OCI-LY7 (cell line): ENCODE measurements around the gene TPM2. TPM values are rescaled to one million over a fixed set of nuclear protein-coding genes. Genes with fewer than 3 reads are reported as not detected.

Experiments
- BruUV-seq: library from RNA; stranded (reverse); fragments of 400-500 nt; replicated peaks from 2 replicates; lab custom pipeline; 2021; lab: Mats Ljungman, UMichigan
- CTCF ChIA-PET: fragments of 300-600 bp; sonication (Branson Sonifier 250); formaldehyde crosslinking; loops from one replicate; lab custom pipeline; 2022; ENCODE audit warnings: antibody characterized with exemption; ENCODE audit not compliant: unreplicated experiment; lab: Charles Lee
- POLR2A ChIA-PET: fragments of 300-600 bp; sonication (Branson Sonifier 250); formaldehyde crosslinking; loops from one replicate; lab custom pipeline; 2022; ENCODE audit warnings: antibody characterized with exemption; lab: Charles Lee
- DNase-seq: peaks from one replicate; pipeline ENCODE4 v3.0.0-alpha.2; 2015; ENCODE audit warnings: low spot score
- H2AFZ ChIP-seq: fragments of 200-600 bp; sonication (generic), shearing (Covaris generic); 2 replicates; pipeline ENCODE4 v1.6.1; 2014; ENCODE audit warnings: mild to moderate bottlenecking, antibody characterized with exemption, low read length, moderate library complexity
- H3K27ac ChIP-seq: fragments of 200-600 bp; sonication (generic); 2 replicates; pipeline ENCODE4 v1.5.1; 2014; ENCODE audit warnings: mixed run types, low read depth, mild to moderate bottlenecking, moderate library complexity, low read length, inconsistent platforms; ENCODE audit not compliant: poor library complexity, severe bottlenecking
- H3K36me3 ChIP-seq: fragments of 200-600 bp; sonication (generic); 2 replicates; pipeline ENCODE4 v1.6.1; 2014; ENCODE audit warnings: mild to moderate bottlenecking, antibody characterized with exemption, low read length, moderate library complexity, mixed read lengths; ENCODE audit not compliant: insufficient read depth
- H3K4me1 ChIP-seq: fragments of 200-600 bp; sonication (generic); 2 replicates; pipeline ENCODE4 v1.5.1; 2014; ENCODE audit warnings: mild to moderate bottlenecking, low read length; ENCODE audit not compliant: insufficient read depth, poor library complexity, severe bottlenecking
- H3K4me2 ChIP-seq: fragments of 200-600 bp; sonication (generic); 2 replicates; pipeline ENCODE4 v1.6.1; 2014; ENCODE audit warnings: mild to moderate bottlenecking, low read length
- H3K4me3 ChIP-seq: fragments of 200-600 bp; sonication (generic); 2 replicates; pipeline ENCODE4 v1.5.1; 2014; ENCODE audit warnings: mild to moderate bottlenecking, low read depth, low read length; ENCODE audit not compliant: poor library complexity, severe bottlenecking
- H3K79me2 ChIP-seq: fragments of 200-600 bp; sonication (generic); 2 replicates; pipeline ENCODE4 v1.6.1; 2016; ENCODE audit warnings: low read depth, mild to moderate bottlenecking, low read length, moderate library complexity, mixed read lengths; ENCODE audit not compliant: insufficient read depth
- H3K9me2 ChIP-seq: fragments of 200-600 bp; sonication (generic); 2 replicates; pipeline ENCODE4 v1.6.1; 2016; ENCODE audit warnings: mild to moderate bottlenecking, low read length, mixed read lengths; ENCODE audit not compliant: insufficient read depth
- H3K9me3 ChIP-seq: fragments of 200-600 bp; sonication (generic); 2 replicates; pipeline ENCODE4 v1.6.1; 2014; ENCODE audit warnings: mild to moderate bottlenecking, mixed run types, low read length, mixed read lengths
- H4K20me1 ChIP-seq: fragments of 200-600 bp; sonication (generic); 2 replicates; pipeline ENCODE4 v1.6.1; 2014; ENCODE audit warnings: mild to moderate bottlenecking, antibody characterized with exemption, low read length, moderate library complexity, mixed read lengths; ENCODE audit not compliant: insufficient read depth
- EZH2phosphoT487 ChIP-seq: fragments of 200-600 bp; sonication (generic); IDR thresholded peaks from 2 replicates; pipeline ENCODE4 v1.6.1; 2018; ENCODE audit warnings: low read depth, borderline replicate concordance, mild to moderate bottlenecking, mixed run types, antibody characterized with exemption, low read length, moderate library complexity, mixed read lengths
- intact Hi-C: fragments of 100-400 bp; cut with micrococcal nuclease; formaldehyde crosslinking; loops from one replicate; pipeline ENCODE4 v1.10.0; 2022; ENCODE audit not compliant: unreplicated experiment
- total RNA-seq, 2 experiments: library from RNA; depleted of rRNA in 1 of 2; stranded (reverse); fragments of >200 nt in 1 of 2; shearing (Covaris generic) in 1 of 2; gene quantifications; 2 replicates each; pipeline ENCODE4 v1.2.3, GENCODE V29; 2014 to 2022
- TF ChIP-seq, protein P1 (sequence below): fragments of 200-600 bp; sonication (generic); conservative IDR thresholded peaks from 2 replicates; pipeline ENCODE4 v1.5.1; 2014; ENCODE audit warnings: mild to moderate bottlenecking, antibody characterized with exemption, low read length, moderate library complexity, mixed read lengths

TPM2 gene
- total RNA-seq, 2 experiments from 2014 or later, result 2.5 TPM; not detected in 1

DNA sequence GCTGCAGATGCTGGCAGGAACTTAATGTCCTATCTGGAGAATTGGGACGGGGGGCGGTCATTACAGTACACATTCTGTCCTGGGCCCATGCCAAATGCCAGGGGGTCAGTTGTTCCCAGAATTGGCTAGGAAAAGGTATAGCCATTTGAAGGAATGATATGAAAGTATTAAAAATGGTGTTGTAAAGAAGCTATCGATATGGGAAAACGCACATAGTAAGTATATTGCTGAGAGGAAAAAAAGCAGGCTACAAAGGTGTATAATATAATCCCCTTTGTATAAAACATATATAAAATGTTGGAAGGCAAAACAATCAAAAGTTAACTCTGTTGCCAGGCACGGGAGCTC is 24.3 kb downstream of the TPM2 start:
- CTCF ChIA-PET, result interaction anchor here (1.3 to 2.0 kb wide), 3 partner anchors 48 to 66 kb away, joined by 3 to 13 read pairs (median 4); no protein-coding TSS in a partner anchor
- DNase-seq, result no peak
- H3K9me2 ChIP-seq, result no peaks in the 10 kb centered on the region
- intact Hi-C loops, result no loop called here
- peaks cover 14% of the 10 kb centered on the region; the same call in 1 of the 2 replicates for H3K79me2 ChIP-seq
- H3K27ac ChIP-seq, result peak overlapping the region; percentile 85
- no peaks in the 10 kb centered on the region for H4K20me1 ChIP-seq
- peaks cover 30% of the 10 kb centered on the region for H3K36me3 ChIP-seq
- peaks cover 56% of the 10 kb centered on the region for H3K4me1 ChIP-seq
- H3K4me2 ChIP-seq, result peak overlapping the region; percentile 99
- TF ChIP-seq EZH2phosphoT487, result no peak
- TF ChIP-seq, protein P1, sequence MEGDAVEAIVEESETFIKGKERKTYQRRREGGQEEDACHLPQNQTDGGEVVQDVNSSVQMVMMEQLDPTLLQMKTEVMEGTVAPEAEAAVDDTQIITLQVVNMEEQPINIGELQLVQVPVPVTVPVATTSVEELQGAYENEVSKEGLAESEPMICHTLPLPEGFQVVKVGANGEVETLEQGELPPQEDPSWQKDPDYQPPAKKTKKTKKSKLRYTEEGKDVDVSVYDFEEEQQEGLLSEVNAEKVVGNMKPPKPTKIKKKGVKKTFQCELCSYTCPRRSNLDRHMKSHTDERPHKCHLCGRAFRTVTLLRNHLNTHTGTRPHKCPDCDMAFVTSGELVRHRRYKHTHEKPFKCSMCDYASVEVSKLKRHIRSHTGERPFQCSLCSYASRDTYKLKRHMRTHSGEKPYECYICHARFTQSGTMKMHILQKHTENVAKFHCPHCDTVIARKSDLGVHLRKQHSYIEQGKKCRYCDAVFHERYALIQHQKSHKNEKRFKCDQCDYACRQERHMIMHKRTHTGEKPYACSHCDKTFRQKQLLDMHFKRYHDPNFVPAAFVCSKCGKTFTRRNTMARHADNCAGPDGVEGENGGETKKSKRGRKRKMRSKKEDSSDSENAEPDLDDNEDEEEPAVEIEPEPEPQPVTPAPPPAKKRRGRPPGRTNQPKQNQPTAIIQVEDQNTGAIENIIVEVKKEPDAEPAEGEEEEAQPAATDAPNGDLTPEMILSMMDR, result no peak
- H2AFZ ChIP-seq, result peak overlapping the region; percentile 65
- POLR2A ChIA-PET, result interaction anchor here (0.7 to 5.5 kb wide), 17 partner anchors 9 to 576 kb away, joined by 3 to 28 read pairs (median 5); partner anchors contain the start of genes CA9, CD72 and SIT1
- BruUV-seq, result no TSS peak
- peak overlapping the region; percentile 78 for H3K4me3 ChIP-seq
- no peaks in the 10 kb centered on the region for H3K9me3 ChIP-seq

DNA sequence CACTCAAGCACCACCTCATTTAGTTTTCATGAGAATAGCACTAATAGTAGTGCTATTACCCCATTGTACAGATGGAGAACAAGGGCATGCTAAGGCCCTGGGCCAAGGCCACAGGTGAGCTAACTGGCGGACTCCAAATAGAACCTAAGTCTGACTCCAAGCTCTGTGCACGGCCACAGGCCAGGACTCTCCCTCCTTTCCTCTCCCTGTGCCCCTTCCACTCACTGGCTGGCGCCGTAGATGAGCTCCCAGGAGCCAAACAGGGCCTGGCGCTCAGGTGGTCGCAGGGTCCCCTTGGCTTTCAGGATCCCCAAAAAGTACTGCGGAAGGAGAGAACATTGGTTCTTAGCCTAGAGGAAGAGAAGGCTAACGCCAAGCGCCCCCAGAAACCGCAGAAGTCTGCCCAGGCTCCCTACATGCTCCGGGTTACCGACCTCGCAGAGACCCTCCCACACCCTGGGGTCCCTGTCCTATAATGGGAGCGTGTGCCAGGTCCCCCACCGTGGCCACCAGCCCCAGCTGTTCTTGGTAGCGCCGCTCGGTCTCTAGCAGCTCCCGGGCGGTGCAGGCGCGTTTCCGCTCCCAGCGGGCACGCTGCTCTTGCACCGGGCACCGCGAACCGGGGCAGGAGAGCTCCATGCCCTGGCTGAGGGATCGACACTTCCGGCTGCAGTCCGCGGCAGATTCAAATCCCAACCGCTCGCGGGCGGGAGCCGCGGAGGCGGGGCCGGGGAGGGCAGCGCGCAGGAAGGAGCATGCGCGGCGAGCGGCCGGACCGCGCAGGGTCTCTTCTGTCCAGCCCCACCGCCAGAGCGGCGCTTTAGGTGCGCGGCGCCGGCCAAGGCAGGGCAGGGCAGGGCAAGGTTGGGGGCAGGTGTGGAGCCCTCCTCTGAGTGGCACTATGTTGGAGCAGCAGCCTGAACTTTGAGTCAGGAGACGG is 24.9 kb downstream of the TPM2 start, which contains the start of gene ARHGEF39:
Gene ARHGEF39 (minus strand): TSS at position 665 of the 940 bp plus-strand sequence. CDS start 26 bp downstream, at position 639.
- Histone ChIP-seq H3K27ac (peak within 1 kb of the TSS; percentile 85), H3K4me1 (peaks cover 62% of the 10 kb centered on the region), H3K79me2 (peaks cover 17% of the 10 kb centered on the region; the same call in 1 of the 2 replicates), H3K4me3 (peak within 1 kb of the TSS; percentile 78), H4K20me1 (no peaks in the 10 kb centered on the region), H3K4me2 (peak within 1 kb of the TSS; percentile 99), H3K9me2 (no peaks in the 10 kb centered on the region), H3K36me3 (peaks cover 35% of the 10 kb centered on the region), H3K9me3 (no peaks in the 10 kb centered on the region), H2AFZ (peak within 1 kb of the TSS; percentile 65)
- ChIA-PET POLR2A (interaction anchor here (0.7 to 5.5 kb wide), 24 partner anchors 9 to 576 kb away, joined by 3 to 28 read pairs (median 5); partner anchors contain the start of genes CA9, CD72, GBA2 and HINT2), CTCF (interaction anchor here (0.7 to 2.0 kb wide), 8 partner anchors 8 to 84 kb away, joined by 3 to 13 read pairs (median 3); no protein-coding TSS in a partner anchor)
- DNase-seq, result peak; percentile 88
- TSS peak; percentile 44 for BruUV-seq
- TF ChIP-seq, protein P1, result peak; percentile 67
- no peak for TF ChIP-seq EZH2phosphoT487
- intact Hi-C loops, result no loop called here
